Kasumi-1 (cell line): ENCODE measurements around the gene CANT1.
"Not testable (repeated sequence)": the region's sequence is repeated elsewhere in the genome, so short reads cannot be mapped to it uniquely, and the experiment has no call there.

Experiments
- DNase-seq, 2 experiments: peaks; one replicate each; lab custom pipeline; 2025; lab: John Stamatoyannopoulos, UW

The CANT1 gene

DNA sequence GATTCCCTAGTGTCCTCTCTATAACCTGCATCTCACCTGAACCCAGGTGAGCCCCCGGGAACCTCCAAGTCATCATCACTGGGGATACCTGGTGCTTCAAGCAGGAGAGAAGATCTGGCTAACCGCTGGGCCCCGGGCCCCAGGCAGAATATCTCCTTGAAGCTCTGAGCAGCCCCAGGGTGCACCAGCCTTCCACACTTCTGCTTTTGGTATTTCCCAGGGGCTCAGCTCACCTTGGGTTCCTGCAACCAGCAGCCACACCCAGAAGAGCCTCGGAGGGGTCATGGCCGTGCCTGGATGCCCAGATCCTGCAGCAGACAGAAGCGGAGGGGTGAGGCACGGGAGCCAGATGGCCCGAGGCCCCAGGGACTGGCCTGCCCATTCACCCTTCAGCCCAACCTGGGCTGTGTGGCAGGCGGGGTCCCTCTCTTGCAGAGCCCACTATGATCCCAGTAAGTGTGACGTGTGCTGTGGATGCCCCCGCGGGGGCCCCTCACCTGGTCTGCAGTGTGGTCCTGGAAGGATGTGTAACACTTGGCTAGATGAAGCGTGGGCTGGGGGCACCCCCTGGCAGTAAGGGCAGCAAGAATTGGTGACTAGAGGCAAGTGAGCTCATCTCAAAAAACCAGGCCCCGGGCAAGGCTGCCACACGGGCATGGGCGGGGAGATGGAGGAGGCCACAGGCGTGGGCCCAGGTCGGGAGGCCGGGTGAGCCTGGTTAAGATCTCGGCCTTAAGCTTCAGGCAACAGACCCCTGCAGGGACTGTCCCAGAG is 32.5 kb downstream of the CANT1 start:
- peak in 1 of 2 experiments; percentile 5 for DNase-seq

GRCh38 chr17:78974635-78975591 is 34.7 kb downstream of the CANT1 start:
- DNase-seq, result peak; percentile 84 to 85

DNA sequence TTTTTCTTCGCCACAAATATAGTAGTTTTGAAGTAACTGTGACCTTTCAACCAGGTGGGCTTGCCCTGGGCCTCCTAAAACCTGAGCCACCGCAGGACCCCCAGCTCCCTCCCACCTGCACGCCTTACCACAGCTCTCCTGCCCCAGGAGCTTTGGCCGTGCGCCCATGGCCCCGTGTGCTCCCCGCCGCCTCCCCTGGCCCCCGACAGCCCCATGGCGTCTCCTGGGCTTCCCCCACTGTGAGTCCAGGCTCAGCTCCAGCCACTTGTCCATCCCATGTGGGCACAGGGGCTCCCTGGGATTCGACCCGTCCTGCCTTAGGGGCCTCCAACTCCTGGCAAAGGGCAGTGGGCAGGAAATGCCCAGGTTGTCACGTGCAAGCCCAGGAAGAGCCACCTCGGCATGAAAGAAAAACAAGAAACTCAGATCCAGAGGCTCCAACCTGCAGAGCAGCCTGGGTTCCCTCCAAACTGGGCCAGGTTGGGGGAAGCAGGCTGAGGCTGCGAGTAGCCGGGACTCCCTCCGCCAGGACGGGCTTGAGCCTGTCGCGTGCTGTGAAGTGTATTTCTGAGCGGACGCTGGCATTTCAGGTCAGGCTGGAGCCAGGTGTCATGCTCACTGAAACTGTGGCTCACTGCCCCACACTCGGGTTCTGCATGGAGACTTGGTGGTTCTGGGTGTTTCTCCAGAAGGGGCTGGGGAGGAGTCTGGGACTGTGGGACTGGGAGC is 35.6 kb downstream of the CANT1 start:
- DNase-seq, result no peak

GRCh38 chr17:78973196-78973595 is 36.4 kb downstream of the CANT1 start:
- DNase-seq, result no peak

- DNase-seq, result no peak
Measured at GRCh38 chr17:78972507-78973105, 37.0 kb downstream of the CANT1 start.

GRCh38 chr17:78971756-78972506 is 37.6 kb downstream of the CANT1 start:
- no peak for DNase-seq

DNA sequence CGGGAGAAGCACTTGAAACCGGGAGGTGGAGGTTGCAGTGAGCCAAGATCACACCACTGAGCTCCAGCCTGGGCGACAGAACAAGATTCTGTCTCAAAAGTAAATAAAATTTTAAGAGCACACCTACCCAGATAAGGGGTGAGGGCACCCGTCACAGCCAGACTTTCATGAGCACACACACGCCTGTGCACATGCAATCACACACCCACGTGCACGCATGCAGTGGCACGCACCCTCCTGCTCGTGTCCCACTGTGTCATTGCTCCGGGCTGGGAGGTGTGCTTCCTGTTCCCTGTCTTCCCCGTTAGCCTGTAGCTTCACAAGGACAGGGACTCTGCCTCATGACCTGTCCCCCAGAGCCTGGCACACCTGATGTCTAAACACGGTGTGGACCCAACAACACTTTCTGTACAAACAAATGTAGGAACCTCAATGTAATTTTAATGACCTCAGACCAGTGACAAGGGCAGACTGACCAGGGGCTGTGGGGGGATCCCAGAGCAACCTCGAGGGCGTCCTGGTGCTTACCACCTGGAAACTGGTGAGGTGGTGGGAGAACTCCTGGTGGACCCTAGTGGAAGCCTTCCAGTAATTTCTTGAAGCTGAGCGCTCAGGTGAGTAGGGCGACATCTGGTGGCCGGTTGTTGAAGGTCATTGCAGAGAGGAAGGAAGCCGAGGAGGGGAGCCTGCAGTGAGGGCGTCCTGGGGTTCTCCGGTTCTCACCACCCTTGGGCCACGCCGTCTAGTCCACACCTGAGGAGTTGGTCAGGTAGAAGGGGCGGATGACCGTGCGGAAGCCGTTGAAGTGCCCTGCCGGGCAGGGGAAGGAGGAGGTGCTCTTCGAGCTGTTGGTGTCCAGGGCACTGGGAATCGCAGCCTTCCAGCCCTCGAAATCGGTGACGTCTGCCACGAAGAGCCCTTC is 38.5 kb downstream of the CANT1 start:
- DNase-seq, result peak; percentile 88 to 92

DNA sequence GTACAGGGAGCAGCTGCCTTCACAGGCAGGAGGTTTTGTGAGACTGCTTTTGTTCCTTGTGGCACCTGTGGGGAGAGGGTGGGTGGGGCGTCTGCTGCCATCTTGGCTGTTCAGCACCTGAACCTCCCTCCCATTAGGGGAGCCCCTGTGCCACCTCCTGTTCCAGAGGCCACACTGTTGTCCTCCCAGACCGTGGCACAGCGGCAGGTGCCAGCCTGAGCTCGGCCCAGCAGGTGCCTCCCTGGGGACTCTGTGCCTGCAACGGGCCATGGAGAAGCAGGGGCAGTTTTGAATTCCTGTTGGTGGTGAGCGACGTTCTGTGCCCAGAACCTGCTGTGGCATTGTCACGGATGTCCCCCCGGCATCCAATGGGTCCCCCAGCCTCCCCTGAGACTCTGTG is 39.7 kb downstream of the CANT1 start:
- DNase-seq, result no peak

GRCh38 chr17:78967782-78968362 is 41.7 kb downstream of the CANT1 start:
- DNase-seq, result no peak

GRCh38 chr17:78966910-78967600 is 42.5 kb downstream of the CANT1 start:
- DNase-seq, result no peak

GRCh38 chr17:78966123-78966813 is 43.3 kb downstream of the CANT1 start:
- no peak for DNase-seq

DNA sequence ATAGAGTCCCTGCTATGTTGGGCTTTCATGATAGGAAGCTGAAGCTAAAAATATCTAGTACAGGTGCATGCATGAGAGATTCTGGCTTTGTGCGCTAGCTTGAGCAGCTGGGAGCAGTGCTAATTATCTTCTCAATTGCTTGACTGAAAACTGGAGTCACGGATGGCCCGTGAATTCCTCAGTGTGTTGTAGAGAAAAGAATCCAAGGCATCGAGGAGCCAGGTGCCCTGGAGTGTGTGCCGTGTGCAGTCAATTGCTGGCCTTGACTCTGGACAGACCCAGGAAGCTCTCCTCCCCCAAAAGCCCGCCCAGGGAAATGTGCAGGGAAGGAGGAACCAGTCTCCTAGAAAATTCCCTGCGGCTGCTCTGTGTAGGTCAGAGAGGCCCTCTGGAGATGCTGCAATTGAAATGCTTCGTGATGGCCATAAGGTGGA is 44.1 kb downstream of the CANT1 start:
- DNase-seq, result no peak

- DNase-seq, result no peak
Measured at GRCh38 chr17:78963378-78963777, 46.2 kb downstream of the CANT1 start.

- DNase-seq, result not testable (repeated sequence)
Measured at GRCh38 chr17:78962984-78963348, 46.6 kb downstream of the CANT1 start.

- DNase-seq, result no peak
Measured at GRCh38 chr17:78962345-78962983, 47.1 kb downstream of the CANT1 start.

- no peak for DNase-seq
Measured at GRCh38 chr17:78961571-78961970, 48.0 kb downstream of the CANT1 start.

DNA sequence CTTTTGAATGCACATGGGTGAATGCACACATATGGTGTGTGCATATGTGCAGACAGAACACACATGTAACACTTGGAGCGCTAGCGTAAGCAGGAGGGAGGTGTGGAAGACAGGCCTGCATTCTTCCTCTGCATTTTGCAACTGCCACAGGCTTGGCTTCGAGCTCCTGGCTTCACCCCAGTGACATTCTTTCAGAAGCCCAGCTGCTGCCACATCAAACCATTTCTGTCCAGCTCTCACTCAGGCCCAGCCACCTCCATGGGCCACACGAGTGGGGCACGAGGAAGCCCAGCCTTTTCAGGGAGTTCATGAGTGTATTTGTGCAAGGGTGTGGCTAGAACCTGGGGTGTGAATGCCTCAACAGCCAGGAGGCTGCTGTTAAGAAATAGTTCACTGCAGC is 48.6 kb downstream of the CANT1 start:
- no peak for DNase-seq

DNA sequence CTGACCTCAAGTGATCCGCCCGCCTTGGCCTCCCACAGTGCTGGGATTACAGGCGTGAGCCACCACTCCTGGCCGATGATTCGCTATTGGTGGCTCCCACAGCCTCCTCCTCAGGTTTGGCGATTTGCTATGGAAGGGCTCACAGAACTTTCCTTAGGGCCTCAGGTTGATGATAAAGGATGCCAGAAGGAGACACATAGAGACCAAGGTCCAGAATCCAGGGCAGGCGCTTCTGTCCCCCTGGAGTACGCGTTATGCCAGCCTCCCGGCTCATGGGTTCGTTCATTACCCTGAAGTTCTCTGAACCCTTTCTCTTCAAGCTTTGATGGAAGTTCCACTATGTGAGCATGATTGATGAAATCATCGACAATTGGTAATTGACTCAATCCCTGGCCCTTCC is 49.8 kb downstream of the CANT1 start:
- DNase-seq, result no peak
